IMR-90 (cell line): ENCODE measurements around the gene FLVCR1. TPM values are rescaled to one million over a fixed set of nuclear protein-coding genes. Genes with fewer than 3 reads are reported as not detected.

Experiments used
- ATAC-seq: fragments of 200-7000 bp; cut with Tn5 transposase; 2 replicates; pipeline ENCODE4 v1.9.1; 2020; ENCODE audit warnings: low read depth, mild to moderate bottlenecking, moderate library complexity
- BruUV-seq: library from RNA; stranded (reverse); fragments of 400-500 nt; replicated peaks from 2 replicates; lab custom pipeline; 2021; lab: Mats Ljungman, UMichigan
- CTCF ChIA-PET: fragments of 300-600 bp; formaldehyde crosslinking; extraction: SDS; loops from one replicate; lab custom pipeline; 2021; ENCODE audit warnings: antibody characterized with exemption; lab: Yijun Ruan, JAX
- POLR2A ChIA-PET: fragments of 300-600 bp; sonication (Branson Sonifier 250); formaldehyde crosslinking; loops from one replicate; lab custom pipeline; 2022; ENCODE audit warnings: antibody characterized with exemption; ENCODE audit not compliant: unreplicated experiment; lab: Charles Lee
- DNase-seq: peaks from one replicate; pipeline ENCODE4 v3.0.0; 2013
- H2AFZ ChIP-seq: replicated peaks from 2 replicates; pipeline ENCODE3; 2013; ENCODE audit warnings: low read length, mild to moderate bottlenecking; ENCODE audit not compliant: poor library complexity
- H2AK5ac ChIP-seq: 2 replicates; pipeline ENCODE4 v1.6.1; 2013; ENCODE audit warnings: low read depth, low read length, inconsistent platforms
- H2AK9ac ChIP-seq: replicated peaks from 2 replicates; pipeline ENCODE3; 2013; ENCODE audit warnings: mild to moderate bottlenecking, low read depth, low read length, moderate library complexity; ENCODE audit not compliant: poor library complexity
- H2BK120ac ChIP-seq: 2 replicates; pipeline ENCODE4 v1.6.1; 2013; ENCODE audit warnings: low read depth, low read length, inconsistent platforms
- H2BK15ac ChIP-seq: 3 replicates; pipeline ENCODE4 v1.6.1; 2013; ENCODE audit warnings: low read depth, low read length, inconsistent platforms
- H2BK20ac ChIP-seq: 2 replicates; pipeline ENCODE4 v1.6.1; 2013; ENCODE audit warnings: low read depth, mild to moderate bottlenecking, inconsistent platforms, low read length, moderate library complexity
- H2BK5ac ChIP-seq: 2 replicates; pipeline ENCODE4 v1.6.1; 2013; ENCODE audit warnings: mild to moderate bottlenecking, low read depth, low read length, inconsistent platforms; ENCODE audit not compliant: poor library complexity, severe bottlenecking
- H3K14ac ChIP-seq: replicated peaks from 2 replicates; pipeline ENCODE4 v1.6.1; 2013; ENCODE audit warnings: low read depth, low read length, inconsistent platforms
- H3K18ac ChIP-seq: 2 replicates; pipeline ENCODE4 v1.6.1; 2013; ENCODE audit warnings: low read depth, low read length, control low read depth
- H3K23ac ChIP-seq: 2 replicates; pipeline ENCODE4 v1.6.1; 2013; ENCODE audit warnings: low read depth, low read length, inconsistent platforms
- H3K27ac ChIP-seq: 2 replicates; pipeline ENCODE4 v1.5.1; 2013; ENCODE audit warnings: mild to moderate bottlenecking, control low read depth, low read length; ENCODE audit not compliant: insufficient read depth
- H3K27me3 ChIP-seq: 2 replicates; pipeline ENCODE4 v1.6.1; 2013; ENCODE audit warnings: low read length; ENCODE audit not compliant: control insufficient read depth, insufficient read depth
- H3K36me3 ChIP-seq: 2 replicates; pipeline ENCODE4 v1.6.1; 2013; ENCODE audit warnings: low read length, mixed read lengths; ENCODE audit not compliant: control insufficient read depth, insufficient read depth
- H3K4ac ChIP-seq: 2 replicates; pipeline ENCODE4 v1.6.1; 2013; ENCODE audit warnings: low read depth, low read length, inconsistent platforms
- H3K4me1 ChIP-seq: 2 replicates; pipeline ENCODE4 v1.6.1; 2013; ENCODE audit warnings: low read length, mixed read lengths; ENCODE audit not compliant: control insufficient read depth, insufficient read depth
- H3K4me2 ChIP-seq: 2 replicates; pipeline ENCODE4 v1.6.1; 2013; ENCODE audit warnings: low read depth, mild to moderate bottlenecking, control low read depth, low read length, moderate library complexity
- H3K4me3 ChIP-seq: 2 replicates; pipeline ENCODE4 v1.5.1; 2013; ENCODE audit warnings: low read depth, mild to moderate bottlenecking, control low read depth, low read length, moderate library complexity; ENCODE audit not compliant: insufficient read depth
- H3K56ac ChIP-seq: 2 replicates; pipeline ENCODE4 v1.6.1; 2013; ENCODE audit warnings: low read length, inconsistent platforms; ENCODE audit not compliant: insufficient read depth; ENCODE audit errors: extremely low read depth
- H3K79me1 ChIP-seq, 2 experiments: 2 replicates each; pipeline ENCODE4 v1.6.1; 2013; ENCODE audit warnings: low read length in 2 of 2, inconsistent platforms in 1 of 2, low read depth in 1 of 2
- H3K9ac ChIP-seq: 2 replicates; pipeline ENCODE4 v1.6.1; 2013; ENCODE audit warnings: low read depth, low read length, control low read depth
- H3K9me1 ChIP-seq: 2 replicates; pipeline ENCODE4 v1.6.1; 2013; ENCODE audit warnings: low read length, inconsistent platforms; ENCODE audit not compliant: insufficient read depth
- H3K9me3 ChIP-seq: 2 replicates; pipeline ENCODE4 v1.6.1; 2013; ENCODE audit warnings: low read length; ENCODE audit not compliant: control insufficient read depth, insufficient read depth
- H4K20me1 ChIP-seq: 2 replicates; pipeline ENCODE4 v1.6.1; 2013; ENCODE audit warnings: low read length, inconsistent platforms; ENCODE audit not compliant: insufficient read depth
- H4K5ac ChIP-seq: 2 replicates; pipeline ENCODE4 v1.6.1; 2013; ENCODE audit warnings: mild to moderate bottlenecking, low read depth, low read length, control low read depth
- H4K8ac ChIP-seq, 2 experiments: 2 replicates each; pipeline ENCODE4 v1.6.1; 2013; ENCODE audit warnings: low read depth in 2 of 2, low read length in 2 of 2, control low read depth in 1 of 2, inconsistent platforms in 1 of 2
- H4K91ac ChIP-seq: 2 replicates; pipeline ENCODE4 v1.6.1; 2013; ENCODE audit warnings: low read depth, low read length, inconsistent platforms; ENCODE audit not compliant: insufficient read depth
- BHLHE40 ChIP-seq: fragments of 150-350 bp; IDR thresholded peaks from 2 replicates; pipeline ENCODE4 v1.6.1; 2016; ENCODE audit warnings: mild to moderate bottlenecking, low read depth, low read length
- CEBPB ChIP-seq: IDR thresholded peaks from 2 replicates; pipeline ENCODE4 v1.6.1; 2012; ENCODE audit warnings: low read depth, low read length, improper control_type of control experiment
- CHD1 ChIP-seq: IDR thresholded peaks from 2 replicates; pipeline ENCODE4 v1.6.1; 2012; ENCODE audit warnings: low read depth, low read length, improper control_type of control experiment
- FOS ChIP-seq: fragments of 150-350 bp; IDR thresholded peaks from 2 replicates; pipeline ENCODE4 v1.6.1; 2016; ENCODE audit warnings: low read depth, low read length
- MAFK ChIP-seq: IDR thresholded peaks from 2 replicates; pipeline ENCODE4 v1.6.1; 2012; ENCODE audit warnings: low read depth, low read length, improper control_type of control experiment
- MAZ ChIP-seq: IDR thresholded peaks from 2 replicates; pipeline ENCODE4 v1.6.1; 2012; ENCODE audit warnings: low read depth, mild to moderate bottlenecking, low read length, improper control_type of control experiment, moderate library complexity, borderline replicate concordance
- MXI1 ChIP-seq: IDR thresholded peaks from 2 replicates; pipeline ENCODE4 v1.6.1; 2012; ENCODE audit warnings: low read depth, mild to moderate bottlenecking, low read length, moderate library complexity, borderline replicate concordance
- NFE2L2 ChIP-seq: fragments of 150-350 bp; IDR thresholded peaks from 2 replicates; pipeline ENCODE4 v1.6.1; 2016; ENCODE audit warnings: low read depth, mild to moderate bottlenecking, low read length
- POLR2A ChIP-seq: IDR thresholded peaks from 2 replicates; pipeline ENCODE4 v1.6.1; 2012; ENCODE audit warnings: mild to moderate bottlenecking, low read depth, low read length
- RAD21 ChIP-seq: IDR thresholded peaks from 2 replicates; pipeline ENCODE4 v1.6.1; 2012; ENCODE audit warnings: low read length, improper control_type of control experiment
- RCOR1 ChIP-seq: IDR thresholded peaks from 2 replicates; pipeline ENCODE4 v1.6.1; 2012; ENCODE audit warnings: mild to moderate bottlenecking, low read length, improper control_type of control experiment; ENCODE audit not compliant: insufficient replicate concordance
- RFX5 ChIP-seq: IDR thresholded peaks from 2 replicates; pipeline ENCODE4 v1.8.0; 2012; ENCODE audit warnings: low read depth, mild to moderate bottlenecking, low read length, moderate library complexity
- SMC3 ChIP-seq: fragments of 150-350 bp; IDR thresholded peaks from 2 replicates; pipeline ENCODE4 v1.6.1; 2016; ENCODE audit warnings: low read depth, mild to moderate bottlenecking, antibody characterized with exemption, low read length, moderate library complexity
- USF2 ChIP-seq: fragments of 150-350 bp; IDR thresholded peaks from 2 replicates; pipeline ENCODE4 v1.6.1; 2017; ENCODE audit warnings: mild to moderate bottlenecking, antibody characterized with exemption, low read length, low read depth
- WGBS, 2 experiments: methylation state at CpG; one replicate each; pipeline versions ENCODE4 v1.1.5 to v1.1.7; 2013; ENCODE audit warnings: missing lambda C conversion rate in 2 of 2; ENCODE audit not compliant: insufficient read length in 1 of 2; ENCODE audit errors: extremely low coverage in 2 of 2; 5-methylcytosine and 5-hydroxymethylcytosine counted together
- dilution Hi-C: fragments of 300-500 bp; cut with HindIII; formaldehyde crosslinking; loops from one replicate; pipeline ENCODE4 v1.14.3; 2018; ENCODE audit warnings: low sequenced_read_pairs; ENCODE audit not compliant: unreplicated experiment
- in situ Hi-C: fragments of 300-500 bp; cut with MboI; formaldehyde crosslinking; loops from 3 replicates; pipeline ENCODE4 v1.14.3; 2019; ENCODE audit warnings: low sequenced_read_pairs, inconsistent platforms, mixed read lengths
- intact Hi-C: fragments of 100-400 bp; cut with micrococcal nuclease; formaldehyde crosslinking; loops from 2 replicates; pipeline ENCODE4 v1.10.0; 2022
- polyA plus RNA-seq, 3 experiments: library from polyadenylated mRNA; depleted of rRNA; stranded (reverse); fragments of >200 nt; gene quantifications; 2 replicates each; pipeline ENCODE4 v1.2.3, GENCODE V29; 2012; ENCODE audit warnings: low replicate concordance in 1 of 3
- total RNA-seq: library from RNA; depleted of rRNA; stranded (reverse); fragments of >200 nt; gene quantifications from 2 replicates; pipeline ENCODE4 v1.2.3, GENCODE V29; 2012
- TF ChIP-seq, protein P1 (sequence below): conservative IDR thresholded peaks from 2 replicates; pipeline ENCODE4 v1.5.1; 2012; ENCODE audit warnings: mild to moderate bottlenecking, low read depth, low read length, improper control_type of control experiment
- TF ChIP-seq, protein P2 (sequence below): fragments of 150-350 bp; IDR thresholded peaks from 2 replicates; pipeline ENCODE4 v1.6.1; 2016; ENCODE audit warnings: low read depth, mild to moderate bottlenecking, low read length, moderate library complexity, borderline replicate concordance

The FLVCR1 gene
- total and polyA plus RNA-seq, 2 of the 4 experiments (the other 2 are of a cell fraction) = 2.4 to 3.9 TPM

GRCh38 chr1:212884592-212884991 lies 26.5 kb downstream of the FLVCR1 start:
- no CpG with 5 or more reads among the region's 4 CpGs for WGBS, 2 experiments
- CTCF ChIA-PET = no interaction called here
- BruUV-seq = no TSS peak

More at GRCh38 chr1:212884592-212884991, 26.5 kb downstream of the FLVCR1 start:
- no peak for TF ChIP-seq MAZ
- no peak for TF ChIP-seq RAD21
- TF ChIP-seq POLR2A = no peak
- TF ChIP-seq, protein P1, sequence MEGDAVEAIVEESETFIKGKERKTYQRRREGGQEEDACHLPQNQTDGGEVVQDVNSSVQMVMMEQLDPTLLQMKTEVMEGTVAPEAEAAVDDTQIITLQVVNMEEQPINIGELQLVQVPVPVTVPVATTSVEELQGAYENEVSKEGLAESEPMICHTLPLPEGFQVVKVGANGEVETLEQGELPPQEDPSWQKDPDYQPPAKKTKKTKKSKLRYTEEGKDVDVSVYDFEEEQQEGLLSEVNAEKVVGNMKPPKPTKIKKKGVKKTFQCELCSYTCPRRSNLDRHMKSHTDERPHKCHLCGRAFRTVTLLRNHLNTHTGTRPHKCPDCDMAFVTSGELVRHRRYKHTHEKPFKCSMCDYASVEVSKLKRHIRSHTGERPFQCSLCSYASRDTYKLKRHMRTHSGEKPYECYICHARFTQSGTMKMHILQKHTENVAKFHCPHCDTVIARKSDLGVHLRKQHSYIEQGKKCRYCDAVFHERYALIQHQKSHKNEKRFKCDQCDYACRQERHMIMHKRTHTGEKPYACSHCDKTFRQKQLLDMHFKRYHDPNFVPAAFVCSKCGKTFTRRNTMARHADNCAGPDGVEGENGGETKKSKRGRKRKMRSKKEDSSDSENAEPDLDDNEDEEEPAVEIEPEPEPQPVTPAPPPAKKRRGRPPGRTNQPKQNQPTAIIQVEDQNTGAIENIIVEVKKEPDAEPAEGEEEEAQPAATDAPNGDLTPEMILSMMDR = no peak
- TF ChIP-seq FOS = no peak
- TF ChIP-seq SMC3 = no peak
- TF ChIP-seq RFX5 = no peak
- no peak for TF ChIP-seq NFE2L2
- TF ChIP-seq USF2 = no peak
- no peak for TF ChIP-seq MAFK
- TF ChIP-seq RCOR1 = no peak
- no peak for TF ChIP-seq MXI1
- TF ChIP-seq BHLHE40 = no peak
- no peak for TF ChIP-seq CEBPB
- TF ChIP-seq CHD1 = no peak
- TF ChIP-seq, protein P2, sequence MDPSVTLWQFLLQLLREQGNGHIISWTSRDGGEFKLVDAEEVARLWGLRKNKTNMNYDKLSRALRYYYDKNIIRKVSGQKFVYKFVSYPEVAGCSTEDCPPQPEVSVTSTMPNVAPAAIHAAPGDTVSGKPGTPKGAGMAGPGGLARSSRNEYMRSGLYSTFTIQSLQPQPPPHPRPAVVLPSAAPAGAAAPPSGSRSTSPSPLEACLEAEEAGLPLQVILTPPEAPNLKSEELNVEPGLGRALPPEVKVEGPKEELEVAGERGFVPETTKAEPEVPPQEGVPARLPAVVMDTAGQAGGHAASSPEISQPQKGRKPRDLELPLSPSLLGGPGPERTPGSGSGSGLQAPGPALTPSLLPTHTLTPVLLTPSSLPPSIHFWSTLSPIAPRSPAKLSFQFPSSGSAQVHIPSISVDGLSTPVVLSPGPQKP = no peak
- Histone ChIP-seq H4K8ac (no peak overlapping the region), H2BK120ac (no peak overlapping the region), H3K56ac (no peak overlapping the region), H3K9me1 (no peaks in the 10 kb centered on the region), H3K79me1 (no peaks in the 10 kb centered on the region), H3K4me1 (no peaks in the 10 kb centered on the region), H3K36me3 (peaks cover 16% of the 10 kb centered on the region), H4K5ac (no peak overlapping the region), H2AK5ac (no peak overlapping the region), H3K23ac (no peak overlapping the region), H3K27ac (no peak overlapping the region), H2AK9ac (no peak overlapping the region), H3K4me3 (no peak overlapping the region), H2BK20ac (no peak overlapping the region), H3K18ac (no peak overlapping the region), H3K4me2 (no peak overlapping the region), H4K20me1 (no peaks in the 10 kb centered on the region), H4K91ac (no peak overlapping the region), H3K9me3 (no peaks in the 10 kb centered on the region), H2AFZ (no peak overlapping the region), H2BK15ac (no peak overlapping the region), H3K9ac (no peak overlapping the region), H3K4ac (no peak overlapping the region), H3K27me3 (no peaks in the 10 kb centered on the region), H2BK5ac (no peak overlapping the region), H3K14ac (no peak overlapping the region)
- in situ Hi-C loops = no loop called here
- no peak for ATAC-seq
- no peak for DNase-seq
- dilution Hi-C loops = no loop called here
- POLR2A ChIA-PET = no interaction called here
- intact Hi-C loops = no loop called here
